ENCODE measurements around the gene ATP8B4.

- TF ChIP-seq CTCF (IDR thresholded peaks at IDR 0.05) (no peak), POLR2A (IDR thresholded peaks at IDR 0.05) (no peak)
Measured at GRCh38 chr15:50077176-50077575, 41.9 kb downstream of the ATP8B4 start.
